ENCODE measurements around the gene DHX35. TPM values are rescaled to one million over a fixed set of nuclear protein-coding genes. Genes with fewer than 3 reads are reported as not detected.

The DHX35 gene
- total RNA-seq, 4 donors from 2014 or later, result 15.5 to 75.9 (median 17.7) TPM

GRCh38 chr20:39082622-39083398, 120.7 kb downstream of the DHX35 start:
- no peaks in the 10 kb centered on the region for H3K4me1 ChIP-seq
- TF ChIP-seq POLR2AphosphoS5 (IDR thresholded peaks at IDR 0.05) (no peak), EP300 (IDR thresholded peaks at IDR 0.05; ENCODE audit: low read depth) (no peak), POLR2A (IDR thresholded peaks at IDR 0.05) (no peak)
- TF ChIP-seq, protein P1, sequence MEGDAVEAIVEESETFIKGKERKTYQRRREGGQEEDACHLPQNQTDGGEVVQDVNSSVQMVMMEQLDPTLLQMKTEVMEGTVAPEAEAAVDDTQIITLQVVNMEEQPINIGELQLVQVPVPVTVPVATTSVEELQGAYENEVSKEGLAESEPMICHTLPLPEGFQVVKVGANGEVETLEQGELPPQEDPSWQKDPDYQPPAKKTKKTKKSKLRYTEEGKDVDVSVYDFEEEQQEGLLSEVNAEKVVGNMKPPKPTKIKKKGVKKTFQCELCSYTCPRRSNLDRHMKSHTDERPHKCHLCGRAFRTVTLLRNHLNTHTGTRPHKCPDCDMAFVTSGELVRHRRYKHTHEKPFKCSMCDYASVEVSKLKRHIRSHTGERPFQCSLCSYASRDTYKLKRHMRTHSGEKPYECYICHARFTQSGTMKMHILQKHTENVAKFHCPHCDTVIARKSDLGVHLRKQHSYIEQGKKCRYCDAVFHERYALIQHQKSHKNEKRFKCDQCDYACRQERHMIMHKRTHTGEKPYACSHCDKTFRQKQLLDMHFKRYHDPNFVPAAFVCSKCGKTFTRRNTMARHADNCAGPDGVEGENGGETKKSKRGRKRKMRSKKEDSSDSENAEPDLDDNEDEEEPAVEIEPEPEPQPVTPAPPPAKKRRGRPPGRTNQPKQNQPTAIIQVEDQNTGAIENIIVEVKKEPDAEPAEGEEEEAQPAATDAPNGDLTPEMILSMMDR (IDR thresholded peaks at IDR 0.05), result no peak
- in situ Hi-C loops (cut with MboI; ENCODE audit: low pct_ligation_motif_present in 1 of 4, low pct_unique_long_range_greater_than_20kb in 1 of 4, low sequenced_read_pairs in 3 of 4), result no loop called here
- no peak overlapping the region for H3K27ac ChIP-seq
- H3K9me3 ChIP-seq, result no peaks in the 10 kb centered on the region
- H3K36me3 ChIP-seq, result no peaks in the 10 kb centered on the region
- H3K4me3 ChIP-seq, result no peak overlapping the region
- intact Hi-C loops (cut with DNase I; ENCODE audit: low total_unique reads), result no loop called here
- DNase-seq, result no peak
- peaks cover 11% of the 10 kb centered on the region for H3K27me3 ChIP-seq
- 57% methylated on average over 8 of the region's 8 CpGs; no CpG with 5 or more reads in 1 of the 2 donors for WGBS, 2 donors (ENCODE audit: low coverage in 1 of 2)

GRCh38 chr20:39083761-39084160, 121.6 kb downstream of the DHX35 start:
- 71% methylated on average over 6 of the region's 6 CpGs; no CpG with 5 or more reads in 1 of the 2 donors for WGBS, 2 donors (ENCODE audit: low coverage in 1 of 2)
- in situ Hi-C loops (cut with MboI; ENCODE audit: low pct_ligation_motif_present in 1 of 4, low pct_unique_long_range_greater_than_20kb in 1 of 4, low sequenced_read_pairs in 3 of 4) (no loop called here), intact Hi-C loops (cut with DNase I; ENCODE audit: low total_unique reads) (no loop called here)
- Histone ChIP-seq H3K4me1 (no peaks in the 10 kb centered on the region), H3K9me3 (no peaks in the 10 kb centered on the region), H3K4me3 (no peak overlapping the region), H3K27ac (no peak overlapping the region), H3K36me3 (no peaks in the 10 kb centered on the region), H3K27me3 (peaks cover 11% of the 10 kb centered on the region)
- no peak for DNase-seq
- TF ChIP-seq POLR2A (IDR thresholded peaks at IDR 0.05) (no peak), EP300 (IDR thresholded peaks at IDR 0.05; ENCODE audit: low read depth) (no peak), POLR2AphosphoS5 (IDR thresholded peaks at IDR 0.05) (no peak)
- TF ChIP-seq, protein P1 (IDR thresholded peaks at IDR 0.05), result no peak

GRCh38 chr20:39089029-39089428, 126.9 kb downstream of the DHX35 start:
- TF ChIP-seq EP300 (IDR thresholded peaks at IDR 0.05; ENCODE audit: low read depth) (no peak), POLR2A (IDR thresholded peaks at IDR 0.05) (no peak), POLR2AphosphoS5 (IDR thresholded peaks at IDR 0.05) (no peak)
- TF ChIP-seq, protein P1 (IDR thresholded peaks at IDR 0.05), result no peak
- WGBS, 2 donors (ENCODE audit: low coverage in 1 of 2), result 33 to 40% methylated on average over 1 of the region's 1 CpG
- intact Hi-C loops (cut with DNase I; ENCODE audit: low total_unique reads), result no loop called here

More at GRCh38 chr20:39089029-39089428, 126.9 kb downstream of the DHX35 start:
- no peaks in the 10 kb centered on the region for H3K36me3 ChIP-seq
- no peaks in the 10 kb centered on the region for H3K4me1 ChIP-seq
- H3K9me3 ChIP-seq, result no peaks in the 10 kb centered on the region
- no peak overlapping the region for H3K27ac ChIP-seq
- no peaks in the 10 kb centered on the region for H3K27me3 ChIP-seq
- in situ Hi-C loops (cut with MboI; ENCODE audit: low pct_ligation_motif_present in 1 of 4, low pct_unique_long_range_greater_than_20kb in 1 of 4, low sequenced_read_pairs in 3 of 4), result no loop called here
- no peak for DNase-seq
- H3K4me3 ChIP-seq, result no peak overlapping the region

Small RNAs within 50 kb of the gene (small RNA-seq; reads per million reads assigned to genes)
- 0 reads per million in 4 donors for gene AL023803.1

Other genes starting within 250 kb of the DHX35 start
- gene SLC32A1, start 237.9 kb upstream of the DHX35 start, total RNA-seq, result not detected
- gene ACTR5, start 213.9 kb upstream of the DHX35 start, total RNA-seq, result 10 to 100 TPM in 3 of 4 donors, 1 to 10 TPM in 1; 7.2 to 21.3 (median 11.4) TPM
- gene PPP1R16B, start 156.6 kb upstream of the DHX35 start, total RNA-seq, result 10 to 100 TPM in 2 of 4 donors, 1 to 10 TPM in 2; 1.8 to 11.1 (median 7.0) TPM
- gene FAM83D, start 35.9 kb upstream of the DHX35 start, total RNA-seq, result 10 to 100 TPM in 3 of 4 donors, 1 to 10 TPM in 1; 7.2 to 42.3 (median 19.6) TPM